HUES48 (cell line): ENCODE measurements around the gene TFAM.
A peak's percentile ranks its signal among the peaks of the same experiment; 100 is the strongest.

Source experiments
- H3K27ac ChIP-seq: one replicate; pipeline ENCODE4 v1.7.0; 2013; ENCODE audit warnings: low read depth, low read length, inconsistent platforms
- H3K27me3 ChIP-seq: 2 replicates; pipeline ENCODE4 v1.6.1; 2013; ENCODE audit warnings: mild to moderate bottlenecking, low read length; ENCODE audit not compliant: control insufficient read depth, insufficient read depth
- H3K36me3 ChIP-seq: 2 replicates; pipeline ENCODE4 v1.6.1; 2013; ENCODE audit warnings: low read length; ENCODE audit not compliant: control insufficient read depth, insufficient read depth
- H3K4me1 ChIP-seq: 2 replicates; pipeline ENCODE4 v1.6.1; 2013; ENCODE audit warnings: mild to moderate bottlenecking, low read length; ENCODE audit not compliant: control insufficient read depth, insufficient read depth
- H3K4me3 ChIP-seq: 2 replicates; pipeline ENCODE4 v1.5.1; 2013; ENCODE audit warnings: mild to moderate bottlenecking, low read depth, low read length
- H3K9ac ChIP-seq: 2 replicates; pipeline ENCODE4 v1.6.1; 2013; ENCODE audit warnings: mild to moderate bottlenecking, low read depth, low read length, moderate library complexity
- H3K9me3 ChIP-seq: 2 replicates; pipeline ENCODE4 v1.6.1; 2013; ENCODE audit warnings: low read length; ENCODE audit not compliant: control insufficient read depth, insufficient read depth

Gene TFAM

GRCh38 chr10:58384999-58385783 lies at the start of gene TFAM:
TSS of gene TFAM (plus strand) at chr10:58385410. CDS start at chr10:58385548, 138 bp downstream.
- Histone ChIP-seq H3K4me1 (peaks cover 7% of the 10 kb centered on the region; the same call in 1 of the 2 replicates), H3K9ac (peak within 1 kb of the TSS; percentile 94), H3K27ac (peak within 1 kb of the TSS; percentile 98), H3K27me3 (no peaks in the 10 kb centered on the region), H3K4me3 (peak within 1 kb of the TSS; percentile 90), H3K36me3 (peaks cover 38% of the 10 kb centered on the region), H3K9me3 (no peaks in the 10 kb centered on the region)

DNA sequence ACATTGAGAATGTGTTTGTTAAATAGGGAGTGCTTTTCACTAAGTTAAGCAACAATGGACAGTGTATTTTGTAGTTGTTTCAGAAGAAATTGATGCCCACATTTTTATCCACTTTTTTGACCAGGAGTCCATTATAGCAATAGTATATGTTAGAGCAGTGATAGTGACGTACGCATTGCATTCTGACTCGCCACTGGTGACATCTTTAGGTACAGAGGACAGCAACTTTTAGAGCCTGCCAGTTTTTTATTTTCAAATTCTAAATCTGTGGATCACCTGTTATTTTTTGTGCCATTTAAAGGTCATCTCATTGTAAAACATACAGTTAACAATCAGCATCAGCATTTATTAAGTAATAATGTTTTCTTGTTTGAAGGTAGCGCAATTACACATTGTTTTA lies 49.0 kb upstream of the TFAM start:
- Histone ChIP-seq H3K9ac (no peak overlapping the region), H3K27me3 (no peaks in the 10 kb centered on the region), H3K36me3 (no peaks in the 10 kb centered on the region; the same call in 1 of the 2 replicates), H3K4me3 (peak overlapping the region; percentile 95), H3K27ac (no peak overlapping the region), H3K9me3 (no peaks in the 10 kb centered on the region), H3K4me1 (peaks cover 20% of the 10 kb centered on the region)

GRCh38 chr10:58341422-58341821 lies 43.8 kb upstream of the TFAM start:
- Histone ChIP-seq H3K27ac (no peak overlapping the region), H3K4me3 (no peak overlapping the region), H3K4me1 (0 out of 2 replicates have a peak, but pooled peaks cover 8% of the 10 kb centered on the region)

GRCh38 chr10:58341947-58342346 lies 43.3 kb upstream of the TFAM start:
- no peaks in the 10 kb centered on the region; the same call in 1 of the 2 replicates for H3K36me3 ChIP-seq
- no peak overlapping the region for H3K27ac ChIP-seq
- no peaks in the 10 kb centered on the region for H3K9me3 ChIP-seq

More at GRCh38 chr10:58341422-58341821, 43.8 kb upstream of the TFAM start:
- H3K36me3 ChIP-seq, result no peaks in the 10 kb centered on the region; the same call in 1 of the 2 replicates
- H3K9ac ChIP-seq, result no peak overlapping the region
- no peaks in the 10 kb centered on the region for H3K27me3 ChIP-seq
- no peaks in the 10 kb centered on the region for H3K9me3 ChIP-seq

DNA sequence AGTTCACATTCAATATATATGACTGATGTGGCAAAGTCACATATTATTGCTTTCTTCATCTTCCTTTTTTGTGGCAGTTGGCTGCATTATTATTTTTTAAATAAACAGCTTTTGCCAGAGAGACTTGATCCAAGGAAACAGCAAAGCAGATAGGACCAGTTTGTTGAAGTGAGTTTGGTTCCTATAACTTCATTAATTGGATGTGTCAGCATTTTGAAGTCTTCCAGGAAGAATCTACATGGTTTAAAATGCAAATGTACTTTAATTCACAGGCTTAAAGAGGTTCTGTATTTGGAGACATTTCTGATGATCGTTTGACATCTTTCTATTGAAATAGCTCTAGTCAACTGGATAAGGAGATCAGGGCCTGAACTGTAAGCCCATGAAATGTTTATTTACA lies 37.2 kb upstream of the TFAM start:
- Histone ChIP-seq H3K9ac (no peak overlapping the region), H3K4me1 (peaks cover 30% of the 10 kb centered on the region), H3K27ac (peak overlapping the region; percentile 42), H3K27me3 (no peaks in the 10 kb centered on the region), H3K9me3 (no peaks in the 10 kb centered on the region), H3K4me3 (no peak overlapping the region), H3K36me3 (0 out of 2 replicates have a peak, but pooled peaks cover 3% of the 10 kb centered on the region)

More at GRCh38 chr10:58341947-58342346, 43.3 kb upstream of the TFAM start:
- 0 out of 2 replicates have a peak, but pooled peaks cover 7% of the 10 kb centered on the region for H3K4me1 ChIP-seq
- no peak overlapping the region for H3K9ac ChIP-seq
- no peaks in the 10 kb centered on the region for H3K27me3 ChIP-seq
- no peak overlapping the region for H3K4me3 ChIP-seq

DNA sequence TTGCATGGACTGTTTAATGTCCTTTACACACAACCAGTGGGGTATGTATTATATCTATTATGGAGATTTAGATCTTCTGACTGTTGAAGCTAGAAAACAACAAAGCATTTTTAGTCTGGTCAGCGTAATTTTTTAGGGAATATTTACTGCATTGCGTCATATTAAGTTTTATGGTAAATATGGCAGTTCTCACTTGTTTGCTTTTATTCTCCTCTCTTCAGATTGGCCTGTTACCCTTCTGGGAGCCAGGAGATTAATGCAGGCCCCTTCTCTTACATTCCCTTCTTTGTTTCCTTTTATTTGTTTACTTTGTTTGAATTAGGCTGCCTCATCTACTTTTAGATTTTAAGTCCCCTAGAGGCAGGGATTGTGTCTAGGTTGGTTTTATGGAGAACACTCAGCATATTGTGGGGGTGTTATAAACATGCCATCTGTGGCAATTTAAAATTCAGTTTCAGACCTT lies 36.6 kb upstream of the TFAM start:
- peaks cover 30% of the 10 kb centered on the region for H3K4me1 ChIP-seq
- H3K36me3 ChIP-seq, result 0 out of 2 replicates have a peak, but pooled peaks cover 3% of the 10 kb centered on the region
- H3K4me3 ChIP-seq, result no peak overlapping the region
- no peak overlapping the region for H3K9ac ChIP-seq
- H3K9me3 ChIP-seq, result no peaks in the 10 kb centered on the region
- H3K27me3 ChIP-seq, result no peaks in the 10 kb centered on the region
- peak overlapping the region; percentile 42 for H3K27ac ChIP-seq

DNA sequence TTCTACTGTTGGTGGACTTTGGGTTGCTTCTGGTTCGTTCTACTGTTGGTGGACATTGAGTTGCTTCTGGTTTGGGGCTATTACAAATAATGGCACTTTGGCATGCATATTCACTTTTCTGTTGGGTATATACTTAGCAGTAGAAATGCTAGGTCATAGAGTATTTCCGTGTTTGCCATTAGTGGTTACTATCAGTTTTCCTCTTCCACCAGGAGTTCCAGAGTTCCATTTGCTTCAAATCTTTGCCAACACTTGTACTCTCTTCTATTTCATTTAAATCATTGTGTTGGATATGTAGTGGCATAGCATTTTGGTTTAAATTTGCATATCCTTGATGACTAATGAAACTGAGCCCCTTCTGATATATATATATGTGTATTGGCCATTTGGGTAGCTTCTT lies 35.2 kb upstream of the TFAM start:
- 0 out of 2 replicates have a peak, but pooled peaks cover 3% of the 10 kb centered on the region for H3K36me3 ChIP-seq
- H3K9me3 ChIP-seq, result no peaks in the 10 kb centered on the region
- H3K27ac ChIP-seq, result no peak overlapping the region
- peaks cover 30% of the 10 kb centered on the region for H3K4me1 ChIP-seq
- no peak overlapping the region for H3K9ac ChIP-seq
- H3K27me3 ChIP-seq, result no peaks in the 10 kb centered on the region
- H3K4me3 ChIP-seq, result no peak overlapping the region

DNA sequence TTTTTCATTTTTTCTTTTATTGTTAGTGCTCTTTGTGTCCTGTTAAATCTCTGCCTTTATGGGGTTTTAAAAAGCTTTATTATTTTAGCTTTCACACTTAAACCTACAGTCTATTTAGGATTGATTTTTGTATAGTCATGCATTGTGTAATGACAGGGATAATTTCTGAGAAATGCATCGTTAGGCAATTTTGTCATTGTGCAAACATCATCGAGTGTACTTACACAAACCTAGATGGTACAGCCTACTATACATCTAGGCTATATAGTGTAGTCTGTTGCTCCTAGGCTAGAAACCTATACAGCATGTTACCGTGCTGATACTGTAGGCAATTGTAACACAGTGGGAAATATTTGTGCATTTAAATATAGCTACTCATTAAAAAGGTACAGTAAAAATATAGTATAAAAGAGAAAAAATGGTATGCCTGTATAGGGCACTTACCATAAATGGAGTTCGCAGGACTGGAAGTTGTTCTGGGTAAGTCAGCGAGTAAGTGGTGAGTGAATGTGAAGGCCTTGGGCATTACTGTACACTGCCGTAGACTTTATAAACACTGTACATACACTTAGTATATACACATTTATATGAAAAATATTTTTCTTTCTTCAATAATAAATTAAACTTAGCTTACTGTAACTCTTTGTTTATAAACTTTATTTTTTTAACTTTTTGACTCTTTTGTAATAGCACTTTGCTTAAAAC lies 34.4 kb upstream of the TFAM start:
- no peaks in the 10 kb centered on the region for H3K9me3 ChIP-seq
- no peak overlapping the region for H3K9ac ChIP-seq

DNA sequence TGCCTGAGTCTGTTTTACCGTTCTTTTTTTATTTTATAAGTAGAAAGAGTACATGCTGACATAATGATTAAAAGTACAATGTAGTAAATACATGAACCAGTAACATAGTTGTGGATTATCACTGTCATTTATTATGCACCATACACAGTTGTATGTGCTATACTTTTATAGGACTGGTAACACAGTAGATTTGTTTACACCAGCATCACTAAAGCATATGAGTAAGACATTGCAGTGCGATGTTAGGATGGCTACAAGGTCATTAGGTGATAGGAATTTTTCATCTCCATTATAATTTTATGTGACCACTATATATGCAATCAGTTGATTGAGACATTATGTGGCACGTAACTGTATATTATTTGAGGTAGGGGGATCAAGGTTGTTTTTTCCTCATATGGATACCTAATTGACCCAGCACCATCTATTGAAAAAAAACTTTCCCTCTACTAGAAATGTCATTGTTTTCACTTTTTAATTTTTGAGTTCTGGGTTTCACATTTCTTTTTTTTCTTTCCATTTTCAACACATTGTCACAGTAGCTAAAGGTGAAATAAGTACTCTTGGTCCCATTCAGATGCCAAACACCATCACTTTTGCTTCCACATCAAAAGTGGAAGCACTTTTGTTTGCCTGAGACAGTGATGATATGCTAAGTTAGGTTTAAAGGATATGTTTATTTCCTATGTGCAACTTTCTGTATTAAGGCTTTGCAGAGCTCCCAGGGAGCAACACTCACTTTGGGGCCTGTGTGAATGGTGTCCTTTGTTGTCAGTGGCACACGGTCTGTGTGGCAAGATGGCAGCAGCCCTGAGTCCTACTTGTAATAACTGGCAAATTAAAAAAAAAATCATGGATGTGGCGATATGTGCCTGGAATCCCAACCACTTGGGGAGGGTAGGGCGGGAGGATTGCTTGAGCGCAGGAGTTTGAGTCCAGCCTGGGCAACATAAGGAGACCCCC lies 33.3 kb upstream of the TFAM start:
- H3K4me1 ChIP-seq, result peaks cover 30% of the 10 kb centered on the region
- no peak overlapping the region for H3K4me3 ChIP-seq
- no peak overlapping the region for H3K9ac ChIP-seq
- H3K9me3 ChIP-seq, result no peaks in the 10 kb centered on the region
- 0 out of 2 replicates have a peak, but pooled peaks cover 3% of the 10 kb centered on the region for H3K36me3 ChIP-seq
- no peak overlapping the region for H3K27ac ChIP-seq
- H3K27me3 ChIP-seq, result no peaks in the 10 kb centered on the region

More for the DNA sequence above, 34.4 kb upstream of the TFAM start:
- Histone ChIP-seq H3K27me3 (no peaks in the 10 kb centered on the region), H3K4me3 (no peak overlapping the region), H3K36me3 (0 out of 2 replicates have a peak, but pooled peaks cover 3% of the 10 kb centered on the region), H3K4me1 (peaks cover 30% of the 10 kb centered on the region), H3K27ac (no peak overlapping the region)

GRCh38 chr10:58352956-58353610 lies 32.1 kb upstream of the TFAM start:
- Histone ChIP-seq H3K9me3 (no peaks in the 10 kb centered on the region), H3K27ac (no peak overlapping the region), H3K36me3 (0 out of 2 replicates have a peak, but pooled peaks cover 3% of the 10 kb centered on the region), H3K27me3 (no peaks in the 10 kb centered on the region), H3K9ac (no peak overlapping the region), H3K4me1 (peaks cover 27% of the 10 kb centered on the region), H3K4me3 (no peak overlapping the region)
